ENCODE measurements around the gene TMEM89. TPM values are rescaled to one million over a fixed set of nuclear protein-coding genes. Genes with fewer than 3 reads are reported as not detected.

Gene TMEM89, protein sequence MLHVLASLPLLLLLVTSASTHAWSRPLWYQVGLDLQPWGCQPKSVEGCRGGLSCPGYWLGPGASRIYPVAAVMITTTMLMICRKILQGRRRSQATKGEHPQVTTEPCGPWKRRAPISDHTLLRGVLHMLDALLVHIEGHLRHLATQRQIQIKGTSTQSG
- not detected for total RNA-seq
- long read RNA-seq: 0 reads

DNA sequence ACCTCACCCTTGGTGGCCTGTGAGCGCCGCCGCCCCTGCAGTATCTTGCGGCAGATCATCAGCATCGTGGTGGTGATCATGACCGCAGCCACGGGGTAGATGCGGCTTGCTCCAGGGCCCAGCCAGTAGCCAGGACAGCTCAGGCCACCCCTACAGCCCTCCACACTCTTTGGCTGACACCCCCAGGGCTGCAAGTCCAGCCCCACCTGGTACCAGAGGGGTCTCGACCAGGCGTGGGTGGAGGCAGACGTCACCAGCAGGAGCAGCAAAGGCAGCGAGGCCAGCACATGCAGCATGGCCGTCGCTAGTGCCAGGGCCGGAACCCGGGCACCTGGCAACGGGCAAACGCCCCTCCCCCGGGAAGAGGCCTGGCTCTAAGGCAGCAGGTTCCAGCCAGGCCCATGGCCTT lies at the start of gene TMEM89:
TSS of gene TMEM89 (minus strand) at position 309 of the 409 bp plus-strand sequence. CDS start at position 296, 13 bp downstream.
- intact Hi-C loops (cut with DNase I): no loop called here
- no peak within 1 kb of the TSS for H3K4me3 ChIP-seq
- 100% methylated on average over 4 of the region's 19 CpGs for WGBS (ENCODE audit: insufficient coverage, low coverage, low lambda C conversion rate, missing lambda C conversion rate)
- no peak within 1 kb of the TSS for H3K27ac ChIP-seq
- ATAC-seq: no peak
- no peaks in the 10 kb centered on the region for H3K4me1 ChIP-seq
- peaks cover 0 to 6% (median 3%) of the 10 kb centered on the region in 4 donors for H3K9me3 ChIP-seq
- TF ChIP-seq, protein P1, sequence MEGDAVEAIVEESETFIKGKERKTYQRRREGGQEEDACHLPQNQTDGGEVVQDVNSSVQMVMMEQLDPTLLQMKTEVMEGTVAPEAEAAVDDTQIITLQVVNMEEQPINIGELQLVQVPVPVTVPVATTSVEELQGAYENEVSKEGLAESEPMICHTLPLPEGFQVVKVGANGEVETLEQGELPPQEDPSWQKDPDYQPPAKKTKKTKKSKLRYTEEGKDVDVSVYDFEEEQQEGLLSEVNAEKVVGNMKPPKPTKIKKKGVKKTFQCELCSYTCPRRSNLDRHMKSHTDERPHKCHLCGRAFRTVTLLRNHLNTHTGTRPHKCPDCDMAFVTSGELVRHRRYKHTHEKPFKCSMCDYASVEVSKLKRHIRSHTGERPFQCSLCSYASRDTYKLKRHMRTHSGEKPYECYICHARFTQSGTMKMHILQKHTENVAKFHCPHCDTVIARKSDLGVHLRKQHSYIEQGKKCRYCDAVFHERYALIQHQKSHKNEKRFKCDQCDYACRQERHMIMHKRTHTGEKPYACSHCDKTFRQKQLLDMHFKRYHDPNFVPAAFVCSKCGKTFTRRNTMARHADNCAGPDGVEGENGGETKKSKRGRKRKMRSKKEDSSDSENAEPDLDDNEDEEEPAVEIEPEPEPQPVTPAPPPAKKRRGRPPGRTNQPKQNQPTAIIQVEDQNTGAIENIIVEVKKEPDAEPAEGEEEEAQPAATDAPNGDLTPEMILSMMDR (IDR thresholded peaks at IDR 0.05): no peak
- TF ChIP-seq POLR2A (IDR thresholded peaks at IDR 0.05): no peak
- no peak for DNase-seq
- H3K36me3 ChIP-seq: no peaks in the 10 kb centered on the region
- no peaks in the 10 kb centered on the region for H3K27me3 ChIP-seq

DNA sequence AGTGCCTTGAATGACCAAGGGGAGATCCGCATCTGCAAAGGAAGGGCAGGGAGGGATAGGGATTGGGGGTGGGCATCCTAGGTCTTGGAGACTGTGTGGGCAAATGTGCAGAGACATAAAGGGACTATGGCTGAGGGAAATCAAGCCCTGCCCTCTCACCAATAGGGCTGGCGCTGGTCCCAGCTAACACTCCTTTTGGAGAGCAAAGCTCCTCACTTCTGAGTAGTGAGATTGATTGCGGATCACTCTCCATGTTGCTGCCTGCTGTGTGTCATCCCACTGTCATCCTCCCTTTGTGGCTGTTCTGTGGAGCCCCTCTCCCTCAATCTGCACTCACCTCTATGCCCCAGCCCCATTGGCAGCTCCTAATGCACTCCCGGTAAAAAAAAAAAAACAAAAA lies 43.4 kb upstream of the TMEM89 start:
- Histone ChIP-seq H3K36me3 (no peaks in the 10 kb centered on the region), H3K4me3 (no peak overlapping the region), H3K4me1 (peaks cover 0 to 17% (median 4%) of the 10 kb centered on the region in 4 donors), H3K27me3 (peaks cover 0 to 10% of the 10 kb centered on the region in 2 donors), H3K27ac (no peak overlapping the region), H3K9me3 (no peaks in the 10 kb centered on the region)
- ATAC-seq: no peak
- DNase-seq: no peak
- intact Hi-C loops (cut with DNase I): no loop called here
- WGBS (ENCODE audit: insufficient coverage, low coverage, low lambda C conversion rate, missing lambda C conversion rate): 90% methylated on average over 1 of the region's 4 CpGs
- TF ChIP-seq, protein P1 (IDR thresholded peaks at IDR 0.05): no peak
- no peak for TF ChIP-seq POLR2A (IDR thresholded peaks at IDR 0.05)

DNA sequence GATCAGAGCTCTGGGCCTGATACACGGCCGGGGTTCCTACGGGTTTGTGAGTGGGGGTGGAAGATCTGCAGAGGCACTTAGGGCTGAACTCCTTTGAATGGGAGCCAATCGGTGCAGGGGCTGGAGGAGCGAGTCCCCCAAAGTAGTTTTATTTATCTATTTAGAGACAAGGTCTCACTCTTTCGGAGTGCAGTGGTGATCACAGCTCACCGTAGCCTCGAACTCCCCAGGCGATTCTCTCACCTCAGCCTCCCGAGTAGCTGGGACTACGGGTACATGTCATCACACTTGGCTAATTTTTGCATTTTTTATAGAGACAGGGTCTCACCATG lies 42.7 kb upstream of the TMEM89 start:
- intact Hi-C loops (cut with DNase I): no loop called here
- no peak for ATAC-seq
- no peak overlapping the region for H3K4me3 ChIP-seq

DNA sequence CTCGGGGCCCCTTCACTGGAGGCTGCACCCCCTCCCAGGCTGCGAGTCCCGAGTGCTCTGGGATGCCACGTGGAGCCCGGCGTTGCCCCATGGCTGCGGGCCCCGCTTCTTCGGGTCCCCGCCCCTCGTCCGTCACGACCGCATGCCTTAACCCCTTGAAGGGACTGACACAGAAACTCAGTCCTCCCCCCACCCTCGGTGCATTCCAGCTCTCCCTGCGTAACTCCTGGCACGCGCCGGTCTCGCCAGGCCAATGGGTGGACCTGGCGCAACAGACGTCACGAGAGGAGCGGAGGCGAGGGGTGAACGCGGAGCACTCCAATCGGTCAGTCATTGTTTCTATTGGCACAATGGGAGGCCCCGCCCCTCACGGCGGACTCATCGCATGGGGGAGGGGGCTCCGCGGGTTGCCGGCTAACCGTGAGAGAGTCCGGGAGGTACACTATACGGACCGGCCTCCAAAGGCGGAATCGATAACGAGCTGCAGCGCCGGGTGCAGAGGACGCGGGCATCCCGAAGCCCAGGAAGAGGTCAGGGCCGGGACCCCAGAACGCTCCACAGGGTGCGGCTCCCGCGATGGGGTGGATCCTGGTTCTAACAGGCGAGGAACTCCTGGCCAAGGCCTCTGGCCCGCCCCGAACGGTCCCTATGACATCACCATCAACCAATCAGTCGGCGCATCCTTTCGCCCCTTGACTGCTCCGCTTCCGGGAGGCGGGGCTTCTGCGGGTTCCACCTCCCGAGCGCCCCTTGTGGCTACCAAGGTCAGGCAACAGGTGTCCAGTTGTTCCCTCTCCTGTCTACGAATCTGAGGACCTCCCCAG lies 42.1 kb upstream of the TMEM89 start:
- Histone ChIP-seq H3K4me1 (peaks cover 0 to 17% (median 4%) of the 10 kb centered on the region in 4 donors), H3K4me3 (peak overlapping the region; percentile 30 to 47 (median 42)), H3K36me3 (no peaks in the 10 kb centered on the region), H3K27ac (no peak overlapping the region), H3K9me3 (no peaks in the 10 kb centered on the region), H3K27me3 (peaks cover 0 to 10% of the 10 kb centered on the region in 2 donors)
- TF ChIP-seq, protein P1 (IDR thresholded peaks at IDR 0.05): peak; percentile 42 to 55 (median 45)
- peak; percentile 64 for TF ChIP-seq POLR2A (IDR thresholded peaks at IDR 0.05)
- intact Hi-C loops (cut with DNase I): no loop called here
- ATAC-seq (peak; percentile 81 to 91 (median 85)), DNase-seq (peak; percentile 75 to 87 (median 78))
- 4% methylated on average over 26 of the region's 66 CpGs for WGBS (ENCODE audit: insufficient coverage, low coverage, low lambda C conversion rate, missing lambda C conversion rate)

More for the DNA sequence above, 42.7 kb upstream of the TMEM89 start:
- H3K9me3 ChIP-seq: no peaks in the 10 kb centered on the region
- no peak overlapping the region for H3K27ac ChIP-seq
- TF ChIP-seq POLR2A (IDR thresholded peaks at IDR 0.05): no peak
- TF ChIP-seq, protein P1 (IDR thresholded peaks at IDR 0.05): no peak
- H3K36me3 ChIP-seq: no peaks in the 10 kb centered on the region
- DNase-seq: no peak
- 86% methylated on average over 7 of the region's 11 CpGs for WGBS (ENCODE audit: insufficient coverage, low coverage, low lambda C conversion rate, missing lambda C conversion rate)
- H3K27me3 ChIP-seq: peaks cover 0 to 10% of the 10 kb centered on the region in 2 donors
- peaks cover 0 to 17% (median 4%) of the 10 kb centered on the region in 4 donors for H3K4me1 ChIP-seq
